Uterus (tissue), 4 donors: ENCODE results near the gene SUCLG2. TPM values are rescaled to one million over a fixed set of nuclear protein-coding genes. Genes with fewer than 3 reads are reported as not detected.

Experiments
- DNase-seq, 2 donors: peaks; one replicate each; pipeline ENCODE4 v3.0.0-alpha.2; 2019 to 2020
- H3K27ac ChIP-seq, 2 donors: fragments of 200-600 bp; sonication (generic); 1 replicate in 1 of 2; 2 replicates in 1 of 2; pipeline ENCODE4 v1.5.1; 2016 to 2018
- H3K27me3 ChIP-seq, 2 donors: fragments of 200-600 bp; sonication (generic); one replicate each; pipeline ENCODE4 v1.5.1; 2018 to 2019; ENCODE audit warnings: control low read depth in 1 of 2
- H3K36me3 ChIP-seq, 2 donors: fragments of 200-600 bp; sonication (generic); one replicate each; pipeline ENCODE4 v1.5.1; 2019; ENCODE audit warnings: control low read depth in 1 of 2
- H3K4me1 ChIP-seq, 2 donors: fragments of 200-600 bp; sonication (generic); one replicate each; pipeline ENCODE4 v1.5.1; 2018 to 2019; ENCODE audit warnings: control low read depth in 1 of 2
- H3K4me3 ChIP-seq, 2 donors: fragments of 200-600 bp; sonication (generic); 1 replicate in 1 of 2; 2 replicates in 1 of 2; pipeline ENCODE4 v1.5.1; 2018 to 2019; ENCODE audit warnings: mild to moderate bottlenecking in 1 of 2
- H3K9me3 ChIP-seq, 2 donors: fragments of 200-600 bp; sonication (generic); one replicate each; pipeline ENCODE4 v1.5.1; 2019; ENCODE audit warnings: control low read depth in 1 of 2
- POLR2A ChIP-seq, 2 donors: fragments of 450-650 bp; IDR thresholded peaks; one replicate each; pipeline ENCODE4 v1.6.1; 2016; ENCODE audit warnings: antibody characterized with exemption in 2 of 2, mild to moderate bottlenecking in 1 of 2, moderate library complexity in 1 of 2
- intact Hi-C: fragments of 100-400 bp; cut with DNase I; formaldehyde crosslinking; loops from one replicate; pipeline ENCODE4 v1.15.1; 2023; ENCODE audit warnings: low total_unique reads
- total RNA-seq, 4 donors: library from RNA; depleted of rRNA in 3 of 4; stranded (reverse); fragments of >200 nt in 3 of 4; gene quantifications; one replicate each; pipeline versions ENCODE4 v1.1.0 to v1.2.4, GENCODE V29; 2014 to 2023
- TF ChIP-seq, protein P1 (sequence below), 4 experiments: fragments of 200-600 bp in 2 of 4; fragments of 450-650 bp in 2 of 4; sonication (generic) in 2 of 4; IDR thresholded peaks; one replicate each; pipeline ENCODE4 v1.5.1; 2016 to 2019; ENCODE audit warnings: antibody characterized with exemption in 4 of 4, mild to moderate bottlenecking in 2 of 4, moderate library complexity in 1 of 4
- donor health status: DM: yes; HTN: yes; CAD: no.

Gene SUCLG2
- total RNA-seq, 4 donors from 2014 or later, result 30.5 to 77.0 (median 45.2) TPM

DNA sequence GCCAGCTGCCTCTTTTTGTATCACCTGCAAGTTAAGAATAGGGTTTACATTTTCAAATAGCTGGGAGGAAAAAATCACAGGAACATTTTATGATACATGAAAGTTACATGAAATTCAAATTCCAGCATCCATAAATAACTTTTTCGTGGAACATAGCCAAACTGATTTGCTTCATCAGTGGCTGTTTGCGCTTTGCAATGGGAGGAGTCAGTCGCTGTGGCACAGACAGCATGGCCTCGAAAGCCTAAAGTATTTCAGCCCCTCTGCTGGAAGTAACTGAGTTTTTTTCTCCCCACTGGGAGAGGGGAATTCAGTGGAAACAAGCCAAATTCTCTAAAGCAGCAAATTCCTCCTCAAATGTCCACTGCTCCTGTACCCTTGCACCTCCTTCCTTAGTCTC, 271.9 kb downstream of the SUCLG2 start:
- intact Hi-C loops, result no loop called here
- no peak for DNase-seq
- Histone ChIP-seq H3K4me1 (no peaks in the 10 kb centered on the region), H3K27ac (no peak overlapping the region), H3K9me3 (no peaks in the 10 kb centered on the region), H3K36me3 (no peaks in the 10 kb centered on the region), H3K4me3 (no peak overlapping the region), H3K27me3 (no peaks in the 10 kb centered on the region)
- no peak for TF ChIP-seq POLR2A (IDR thresholded peaks at IDR 0.05)
- TF ChIP-seq, protein P1, sequence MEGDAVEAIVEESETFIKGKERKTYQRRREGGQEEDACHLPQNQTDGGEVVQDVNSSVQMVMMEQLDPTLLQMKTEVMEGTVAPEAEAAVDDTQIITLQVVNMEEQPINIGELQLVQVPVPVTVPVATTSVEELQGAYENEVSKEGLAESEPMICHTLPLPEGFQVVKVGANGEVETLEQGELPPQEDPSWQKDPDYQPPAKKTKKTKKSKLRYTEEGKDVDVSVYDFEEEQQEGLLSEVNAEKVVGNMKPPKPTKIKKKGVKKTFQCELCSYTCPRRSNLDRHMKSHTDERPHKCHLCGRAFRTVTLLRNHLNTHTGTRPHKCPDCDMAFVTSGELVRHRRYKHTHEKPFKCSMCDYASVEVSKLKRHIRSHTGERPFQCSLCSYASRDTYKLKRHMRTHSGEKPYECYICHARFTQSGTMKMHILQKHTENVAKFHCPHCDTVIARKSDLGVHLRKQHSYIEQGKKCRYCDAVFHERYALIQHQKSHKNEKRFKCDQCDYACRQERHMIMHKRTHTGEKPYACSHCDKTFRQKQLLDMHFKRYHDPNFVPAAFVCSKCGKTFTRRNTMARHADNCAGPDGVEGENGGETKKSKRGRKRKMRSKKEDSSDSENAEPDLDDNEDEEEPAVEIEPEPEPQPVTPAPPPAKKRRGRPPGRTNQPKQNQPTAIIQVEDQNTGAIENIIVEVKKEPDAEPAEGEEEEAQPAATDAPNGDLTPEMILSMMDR (IDR thresholded peaks at IDR 0.05), result no peak

DNA sequence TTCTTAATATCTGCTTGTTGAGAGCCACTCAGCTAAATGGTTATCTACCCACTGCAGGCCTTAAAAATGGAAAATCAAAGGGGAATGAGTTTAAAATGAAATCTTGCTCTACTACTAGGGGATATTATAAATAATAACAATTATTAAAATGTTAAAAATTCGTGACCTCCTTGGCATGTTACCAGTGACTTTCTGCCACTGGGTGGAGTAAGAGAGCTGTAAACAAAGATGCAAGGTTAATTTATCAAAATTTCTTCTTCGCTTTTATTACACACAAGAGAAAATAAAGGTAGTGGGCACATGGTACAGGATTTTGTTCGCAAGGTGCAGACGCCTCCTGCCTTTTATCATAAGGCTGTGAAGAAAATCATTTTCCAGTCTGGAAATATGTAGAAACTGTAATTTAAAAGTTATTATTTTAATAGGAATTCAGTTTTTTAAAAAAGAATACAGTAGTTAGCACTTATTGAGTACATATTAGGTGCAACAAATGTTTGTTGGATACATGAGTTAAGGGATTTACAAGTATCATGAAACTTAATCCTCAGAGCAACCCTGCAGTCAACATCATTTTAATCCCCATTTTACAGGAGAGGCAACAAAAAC, 272.6 kb downstream of the SUCLG2 start:
- Histone ChIP-seq H3K27ac (no peak overlapping the region), H3K9me3 (no peaks in the 10 kb centered on the region), H3K4me1 (no peaks in the 10 kb centered on the region), H3K27me3 (no peaks in the 10 kb centered on the region), H3K4me3 (no peak overlapping the region), H3K36me3 (no peaks in the 10 kb centered on the region)
- no peak for TF ChIP-seq POLR2A (IDR thresholded peaks at IDR 0.05)
- TF ChIP-seq, protein P1 (IDR thresholded peaks at IDR 0.05), result peak; percentile 32 to 46 (median 38)
- intact Hi-C loops, result no loop called here
- no peak for DNase-seq

DNA sequence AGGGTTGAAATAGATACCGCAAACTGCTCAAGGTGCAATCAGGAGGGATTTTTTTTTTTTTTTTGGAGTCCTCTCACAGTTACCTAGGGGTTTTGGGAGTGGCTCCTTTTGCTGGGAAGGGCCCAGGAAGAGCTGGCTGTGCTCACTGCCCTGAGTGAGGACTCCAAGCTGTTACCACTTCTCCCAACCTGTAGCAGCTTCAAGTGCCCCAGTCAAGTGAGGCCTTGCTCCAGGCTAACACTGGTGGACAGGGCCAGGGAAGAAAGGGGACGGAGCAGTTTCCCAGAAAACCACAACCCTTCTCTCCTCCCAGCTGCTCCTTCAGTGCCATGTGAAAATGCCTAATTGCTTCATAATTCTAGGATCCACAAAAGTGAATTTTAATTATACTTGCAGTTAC, 274.3 kb downstream of the SUCLG2 start:
- TF ChIP-seq, protein P1 (IDR thresholded peaks at IDR 0.05), result no peak
- TF ChIP-seq POLR2A (IDR thresholded peaks at IDR 0.05), result no peak
- intact Hi-C loops, result no loop called here

DNA sequence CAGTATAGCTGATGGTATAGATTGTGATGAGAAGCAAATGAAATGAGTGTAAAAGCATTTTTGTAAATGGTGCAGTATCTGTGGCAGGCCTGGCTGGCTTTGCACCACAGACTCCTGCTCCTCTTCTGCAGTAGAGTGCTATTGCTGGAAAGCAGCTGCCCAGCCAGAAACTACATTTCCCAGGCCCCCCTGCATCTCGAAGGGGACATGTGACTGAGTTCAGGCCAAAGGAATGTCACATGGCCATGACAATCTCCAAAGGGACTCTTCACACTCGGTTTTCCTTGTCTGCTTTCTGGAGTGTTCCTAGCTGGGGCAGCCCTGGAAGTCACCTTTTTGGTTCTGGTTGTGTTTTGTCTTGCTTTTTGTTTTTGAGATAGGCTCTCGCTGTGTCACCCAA, 277.1 kb downstream of the SUCLG2 start:
- intact Hi-C loops, result no loop called here
- no peak for TF ChIP-seq POLR2A (IDR thresholded peaks at IDR 0.05)
- TF ChIP-seq, protein P1 (IDR thresholded peaks at IDR 0.05), result no peak
- DNase-seq, result no peak
- no peak overlapping the region for H3K4me3 ChIP-seq
- no peaks in the 10 kb centered on the region for H3K27me3 ChIP-seq
- no peak overlapping the region for H3K27ac ChIP-seq
- no peaks in the 10 kb centered on the region for H3K36me3 ChIP-seq
- H3K9me3 ChIP-seq, result no peaks in the 10 kb centered on the region
- H3K4me1 ChIP-seq, result no peaks in the 10 kb centered on the region

More for the DNA sequence above, 274.3 kb downstream of the SUCLG2 start:
- H3K27me3 ChIP-seq, result no peaks in the 10 kb centered on the region
- H3K9me3 ChIP-seq, result no peaks in the 10 kb centered on the region
- H3K36me3 ChIP-seq, result no peaks in the 10 kb centered on the region
- H3K27ac ChIP-seq, result no peak overlapping the region
- no peaks in the 10 kb centered on the region for H3K4me1 ChIP-seq
- DNase-seq, result no peak
- H3K4me3 ChIP-seq, result no peak overlapping the region

- Histone ChIP-seq H3K4me1 (no peaks in the 10 kb centered on the region), H3K27me3 (no peaks in the 10 kb centered on the region), H3K4me3 (no peak overlapping the region), H3K36me3 (no peaks in the 10 kb centered on the region), H3K27ac (no peak overlapping the region), H3K9me3 (no peaks in the 10 kb centered on the region)
- intact Hi-C loops, result no loop called here
- no peak for DNase-seq
- TF ChIP-seq, protein P1 (IDR thresholded peaks at IDR 0.05), result no peak
- TF ChIP-seq POLR2A (IDR thresholded peaks at IDR 0.05), result no peak
Measured at GRCh38 chr3:67376416-67376815, 278.0 kb downstream of the SUCLG2 start.
